DND-41 (cell line): ENCODE results near the gene SV2B.

ENCODE experiments used
- ATAC-seq: fragments of 200-7000 bp; cut with Tn5 transposase; 3 replicates; pipeline ENCODE4 v1.9.1; 2021; ENCODE audit warnings: low read depth; ENCODE audit not compliant: insufficient read depth
- DNase-seq: peaks from one replicate; pipeline ENCODE4 v3.0.0-alpha.2; 2020
- H2AFZ ChIP-seq: 2 replicates; pipeline ENCODE4 v1.6.0; 2012; ENCODE audit warnings: low read depth, low read length
- H3K27ac ChIP-seq: 2 replicates; pipeline ENCODE4 v1.5.1; 2012; ENCODE audit warnings: low read length, inconsistent platforms
- H3K27me3 ChIP-seq: fragments of 200-600 bp; sonication (generic); 2 replicates; pipeline ENCODE4 v1.6.0; 2012; ENCODE audit warnings: low read length, mild to moderate bottlenecking, inconsistent platforms; ENCODE audit not compliant: insufficient read depth, poor library complexity
- H3K36me3 ChIP-seq: 2 replicates; pipeline ENCODE4 v1.5.1; 2012; ENCODE audit warnings: low read length, inconsistent platforms; ENCODE audit not compliant: insufficient read depth
- H3K4me1 ChIP-seq: 2 replicates; pipeline ENCODE4 v1.5.1; 2012; ENCODE audit warnings: mild to moderate bottlenecking, low read length; ENCODE audit not compliant: insufficient read depth
- H3K4me2 ChIP-seq: 2 replicates; pipeline ENCODE4 v1.6.0; 2012; ENCODE audit warnings: mild to moderate bottlenecking, moderate library complexity, low read length, inconsistent platforms; ENCODE audit not compliant: insufficient read depth
- H3K4me3 ChIP-seq, 2 experiments: fragments of 200-600 bp in 1 of 2; shearing (Covaris generic) in 1 of 2; 2 replicates each; pipeline ENCODE4 v1.5.1; 2012 to 2016; ENCODE audit warnings: inconsistent platforms in 2 of 2, low read length in 2 of 2, mild to moderate bottlenecking in 2 of 2, low read depth in 1 of 2, moderate library complexity in 1 of 2
- H3K79me2 ChIP-seq: 2 replicates; pipeline ENCODE4 v1.6.0; 2012; ENCODE audit warnings: low read length, inconsistent platforms; ENCODE audit not compliant: insufficient read depth
- H3K9ac ChIP-seq: 2 replicates; pipeline ENCODE4 v1.6.0; 2012; ENCODE audit warnings: low read depth, mild to moderate bottlenecking, inconsistent platforms, low read length, moderate library complexity
- H3K9me3 ChIP-seq: 2 replicates; pipeline ENCODE4 v1.5.1; 2012; ENCODE audit warnings: low read length, moderate library complexity, mild to moderate bottlenecking, inconsistent platforms; ENCODE audit not compliant: insufficient read depth, severe bottlenecking
- H4K20me1 ChIP-seq: 2 replicates; pipeline ENCODE4 v1.6.0; 2012; ENCODE audit warnings: low read length; ENCODE audit not compliant: insufficient read depth
- EZH2 ChIP-seq: IDR thresholded peaks from 3 replicates; pipeline ENCODE4 v1.6.1; 2012; ENCODE audit warnings: borderline replicate concordance, low read depth, mild to moderate bottlenecking, moderate library complexity, low read length, inconsistent platforms; ENCODE audit not compliant: severe bottlenecking
- TF ChIP-seq, protein P1 (sequence below): IDR thresholded peaks from 2 replicates; pipeline ENCODE4 v1.5.1; 2012; ENCODE audit warnings: borderline replicate concordance, low read length, moderate library complexity, mild to moderate bottlenecking; ENCODE audit not compliant: poor library complexity, severe bottlenecking; ENCODE audit errors: extremely low read depth

SV2B gene

DNA sequence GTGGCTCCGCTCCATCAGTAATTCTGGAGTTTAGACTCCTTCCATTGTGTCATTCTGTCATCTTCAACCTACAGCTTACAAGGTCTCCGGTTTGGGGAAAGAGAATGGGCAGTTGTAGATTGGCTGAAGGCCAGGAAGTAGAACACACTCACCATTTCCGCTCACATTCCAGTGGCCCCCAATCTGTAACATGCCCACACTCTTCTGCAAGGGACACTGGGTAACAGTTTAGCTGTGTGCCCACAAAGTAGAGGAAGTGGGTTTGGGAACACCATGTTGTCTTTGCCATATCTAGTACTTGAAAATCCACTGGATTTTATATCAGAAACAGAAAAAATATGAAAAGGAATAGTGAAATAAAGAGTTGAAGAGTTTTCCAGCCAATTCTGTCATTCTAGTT lies 153.5 kb downstream of the SV2B start:
- no peak for TF ChIP-seq EZH2
- TF ChIP-seq, protein P1, sequence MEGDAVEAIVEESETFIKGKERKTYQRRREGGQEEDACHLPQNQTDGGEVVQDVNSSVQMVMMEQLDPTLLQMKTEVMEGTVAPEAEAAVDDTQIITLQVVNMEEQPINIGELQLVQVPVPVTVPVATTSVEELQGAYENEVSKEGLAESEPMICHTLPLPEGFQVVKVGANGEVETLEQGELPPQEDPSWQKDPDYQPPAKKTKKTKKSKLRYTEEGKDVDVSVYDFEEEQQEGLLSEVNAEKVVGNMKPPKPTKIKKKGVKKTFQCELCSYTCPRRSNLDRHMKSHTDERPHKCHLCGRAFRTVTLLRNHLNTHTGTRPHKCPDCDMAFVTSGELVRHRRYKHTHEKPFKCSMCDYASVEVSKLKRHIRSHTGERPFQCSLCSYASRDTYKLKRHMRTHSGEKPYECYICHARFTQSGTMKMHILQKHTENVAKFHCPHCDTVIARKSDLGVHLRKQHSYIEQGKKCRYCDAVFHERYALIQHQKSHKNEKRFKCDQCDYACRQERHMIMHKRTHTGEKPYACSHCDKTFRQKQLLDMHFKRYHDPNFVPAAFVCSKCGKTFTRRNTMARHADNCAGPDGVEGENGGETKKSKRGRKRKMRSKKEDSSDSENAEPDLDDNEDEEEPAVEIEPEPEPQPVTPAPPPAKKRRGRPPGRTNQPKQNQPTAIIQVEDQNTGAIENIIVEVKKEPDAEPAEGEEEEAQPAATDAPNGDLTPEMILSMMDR = no peak
- no peak overlapping the region for H2AFZ ChIP-seq
- DNase-seq (no peak), ATAC-seq (no peak)
- H3K27me3 ChIP-seq = peaks cover 10% of the 10 kb centered on the region
- H3K9ac ChIP-seq = no peak overlapping the region
- H3K27ac ChIP-seq = no peak overlapping the region
- H3K36me3 ChIP-seq = no peaks in the 10 kb centered on the region
- no peaks in the 10 kb centered on the region for H3K4me1 ChIP-seq
- H3K79me2 ChIP-seq = no peaks in the 10 kb centered on the region
- H3K9me3 ChIP-seq = no peaks in the 10 kb centered on the region
- no peak overlapping the region for H3K4me3 ChIP-seq
- no peak overlapping the region for H3K4me2 ChIP-seq
- no peaks in the 10 kb centered on the region for H4K20me1 ChIP-seq

DNA sequence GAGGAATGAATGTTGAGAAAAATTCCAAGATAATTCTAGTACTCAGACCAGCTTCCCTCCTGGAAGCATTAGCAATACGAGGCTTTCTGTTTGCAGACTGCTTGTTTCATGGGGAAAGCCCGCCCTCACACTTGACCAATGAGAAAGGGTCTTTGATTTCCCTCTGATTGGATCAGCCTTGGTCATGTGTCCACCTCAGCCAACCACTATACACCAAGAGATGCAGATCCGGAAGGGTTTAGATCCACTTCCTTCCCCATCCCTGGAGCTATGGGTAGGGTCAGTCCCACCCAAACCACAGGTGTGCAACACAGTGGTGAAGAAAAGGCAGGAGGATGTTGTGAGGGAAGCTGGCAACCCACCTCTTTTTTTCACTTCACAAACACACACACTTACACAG lies 154.7 kb downstream of the SV2B start:
- Histone ChIP-seq H3K9ac (no peak overlapping the region), H3K27ac (no peak overlapping the region), H3K9me3 (no peaks in the 10 kb centered on the region), H3K4me2 (no peak overlapping the region), H3K4me3 (no peak overlapping the region), H3K36me3 (no peaks in the 10 kb centered on the region), H3K79me2 (no peaks in the 10 kb centered on the region), H4K20me1 (no peaks in the 10 kb centered on the region), H2AFZ (no peak overlapping the region), H3K4me1 (no peaks in the 10 kb centered on the region), H3K27me3 (peaks cover 15% of the 10 kb centered on the region)
- ATAC-seq (no peak), DNase-seq (no peak)
- TF ChIP-seq, protein P1 = no peak
- TF ChIP-seq EZH2 = no peak

DNA sequence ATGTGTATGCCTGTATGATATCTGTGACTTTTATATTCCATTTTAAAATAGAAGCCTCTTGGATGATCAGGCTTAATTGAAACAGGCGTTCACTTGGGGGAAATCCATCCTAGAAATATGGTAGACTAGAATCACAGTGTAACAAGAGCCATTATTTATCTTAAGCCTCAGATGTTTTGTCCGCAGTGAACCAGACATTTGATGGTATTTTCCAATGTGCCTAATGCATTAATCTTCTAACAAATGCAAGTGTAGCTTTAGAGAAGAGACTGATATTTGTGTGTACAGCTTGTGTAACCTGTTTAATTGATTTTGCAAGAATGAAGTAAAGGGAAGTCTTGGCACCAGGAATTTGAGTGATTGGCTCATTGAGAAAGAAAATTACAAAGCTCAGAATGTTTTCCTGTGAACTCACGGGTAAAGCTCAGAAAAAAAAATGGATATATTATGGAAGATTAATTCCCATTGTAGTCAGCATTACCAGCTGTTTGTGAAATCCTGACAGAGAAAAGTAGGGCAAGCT lies 155.7 kb downstream of the SV2B start:
- Histone ChIP-seq H3K9ac (no peak overlapping the region), H2AFZ (no peak overlapping the region), H3K4me3 (no peak overlapping the region), H3K79me2 (no peaks in the 10 kb centered on the region), H3K36me3 (no peaks in the 10 kb centered on the region), H3K27ac (no peak overlapping the region), H3K27me3 (peaks cover 19% of the 10 kb centered on the region), H3K4me1 (no peaks in the 10 kb centered on the region), H4K20me1 (no peaks in the 10 kb centered on the region), H3K4me2 (no peak overlapping the region), H3K9me3 (no peaks in the 10 kb centered on the region)
- DNase-seq = no peak
- no peak for ATAC-seq
- TF ChIP-seq EZH2 = no peak
- TF ChIP-seq, protein P1 = no peak
